PC-3 (cell line): Measurements from ENCODE around the gene MRPS31. TPM values are rescaled to one million over a fixed set of nuclear protein-coding genes. Genes with fewer than 3 reads are reported as not detected.

ENCODE experiments used
- ATAC-seq: fragments of 200-7000 bp; cut with Tn5 transposase; 2 replicates; pipeline ENCODE4 v1.9.1; 2020; ENCODE audit warnings: mild to moderate bottlenecking, moderate library complexity
- BruUV-seq: library from RNA; stranded (reverse); fragments of 400-500 nt; replicated peaks from 2 replicates; lab custom pipeline; 2021; lab: Mats Ljungman, UMichigan
- CTCF ChIA-PET: fragments of 300-600 bp; sonication (Branson Sonifier 250); formaldehyde crosslinking; loops from one replicate; lab custom pipeline; 2022; ENCODE audit warnings: antibody characterized with exemption; lab: Charles Lee
- POLR2A ChIA-PET: fragments of 300-600 bp; sonication (Branson Sonifier 250); formaldehyde crosslinking; loops from one replicate; lab custom pipeline; 2022; ENCODE audit warnings: antibody characterized with exemption; ENCODE audit not compliant: unreplicated experiment; lab: Charles Lee
- DNase-seq: peaks from one replicate; pipeline ENCODE4 v3.0.0-alpha.2; 2015
- H2AFZ ChIP-seq: fragments of 300-600 bp; sonication (generic); 2 replicates; pipeline ENCODE4 v1.6.0; 2016; ENCODE audit warnings: antibody characterized with exemption, low read length
- H3F3A ChIP-seq: fragments of 300-600 bp; sonication (generic); one replicate; pipeline ENCODE4 v1.6.0; 2017; ENCODE audit warnings: antibody characterized with exemption, low read length, control low read depth, mild to moderate bottlenecking; ENCODE audit not compliant: unreplicated experiment
- H3K27ac ChIP-seq: fragments of 300-600 bp; sonication (generic); 2 replicates; pipeline ENCODE4 v1.5.1; 2016; ENCODE audit warnings: mild to moderate bottlenecking, low read length
- H3K27me3 ChIP-seq: fragments of 300-600 bp; sonication (generic); 2 replicates; pipeline ENCODE4 v1.6.1; 2016; ENCODE audit warnings: low read length, mixed read lengths
- H3K36me3 ChIP-seq: fragments of 300-600 bp; sonication (generic); 2 replicates; pipeline ENCODE4 v1.6.1; 2016; ENCODE audit warnings: low read depth, mixed run types, low read length, mixed read lengths
- H3K4me1 ChIP-seq: fragments of 300-600 bp; sonication (generic); 2 replicates; pipeline ENCODE4 v1.5.1; 2016; ENCODE audit warnings: low read length; ENCODE audit not compliant: insufficient read depth
- H3K4me2 ChIP-seq: fragments of 300-600 bp; sonication (generic); 2 replicates; pipeline ENCODE4 v1.6.0; 2016; ENCODE audit warnings: low read length
- H3K4me3 ChIP-seq: fragments of 300-600 bp; sonication (generic); 2 replicates; pipeline ENCODE4 v1.5.1; 2016; ENCODE audit warnings: mild to moderate bottlenecking, low read length, mixed read lengths
- H3K79me2 ChIP-seq: fragments of 300-600 bp; sonication (generic); 2 replicates; pipeline ENCODE4 v1.6.1; 2017; ENCODE audit warnings: low read length, mixed read lengths
- H3K9ac ChIP-seq: fragments of 300-600 bp; sonication (generic); 2 replicates; pipeline ENCODE4 v1.6.0; 2016; ENCODE audit warnings: mild to moderate bottlenecking, low read length
- H3K9me2 ChIP-seq: fragments of 300-600 bp; sonication (generic); replicated peaks from 2 replicates; pipeline ENCODE4 v1.6.1; 2016; ENCODE audit warnings: mixed run types, low read length, mixed read lengths
- H3K9me3 ChIP-seq: fragments of 300-600 bp; sonication (generic); 2 replicates; pipeline ENCODE4 v1.6.1; 2016; ENCODE audit warnings: low read length, mixed read lengths
- H4K20me1 ChIP-seq: fragments of 300-600 bp; sonication (generic); 2 replicates; pipeline ENCODE4 v1.6.1; 2016; ENCODE audit warnings: low read length, mixed read lengths
- EZH2 ChIP-seq: fragments of 300-600 bp; sonication (generic); IDR thresholded peaks from one replicate; pipeline ENCODE4 v1.6.1; 2017; ENCODE audit warnings: antibody characterized with exemption, mild to moderate bottlenecking, low read length; ENCODE audit not compliant: unreplicated experiment
- EZH2phosphoT487 ChIP-seq: fragments of 300-600 bp; sonication (generic); IDR thresholded peaks from 2 replicates; pipeline ENCODE4 v1.6.1; 2018; ENCODE audit warnings: mild to moderate bottlenecking, antibody characterized with exemption, low read length, borderline replicate concordance
- intact Hi-C: fragments of 100-400 bp; cut with micrococcal nuclease; formaldehyde crosslinking; loops from 2 replicates; pipeline ENCODE4 v1.9.0; 2023
- total RNA-seq: library from RNA; depleted of rRNA; stranded (reverse); fragments of >200 nt; gene quantifications from 2 replicates; pipeline ENCODE4 v1.2.3, GENCODE V29; 2014
- TF ChIP-seq, protein P1 (sequence below): fragments of 300-600 bp; sonication (generic); conservative IDR thresholded peaks from 2 replicates; pipeline ENCODE4 v1.5.1; 2017; ENCODE audit warnings: antibody characterized with exemption, low read depth, mild to moderate bottlenecking, low read length

The MRPS31 gene
- total RNA-seq, 1 experiment from 2014 or later = 14.6 TPM

DNA sequence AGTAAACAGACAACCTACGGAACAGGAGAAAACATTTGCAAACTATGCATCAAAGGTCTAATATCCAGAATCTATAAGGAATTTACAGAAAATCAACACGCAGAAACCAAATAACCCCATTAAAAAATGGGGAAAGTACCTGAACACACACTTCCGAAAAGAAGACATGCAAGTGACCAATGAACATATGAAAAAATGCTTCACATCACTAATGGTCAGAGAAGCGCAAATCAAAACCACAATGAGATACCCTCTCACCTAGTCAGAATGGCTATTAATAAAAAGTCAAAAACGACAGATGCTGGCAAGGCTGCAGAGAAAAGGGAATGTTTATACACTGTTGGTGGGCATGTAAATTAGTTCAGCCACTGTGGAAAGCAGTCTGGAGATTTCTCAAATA is 47.9 kb upstream of the MRPS31 start:
- intact Hi-C loops = no loop called here
- H3K36me3 ChIP-seq = no peaks in the 10 kb centered on the region
- H3K27ac ChIP-seq = no peak overlapping the region
- ChIA-PET POLR2A (interaction anchor here (0.6 kb wide), 1 partner anchor 86 kb away, joined by 3 read pairs; no protein-coding TSS in a partner anchor), CTCF (no interaction called here)
- TF ChIP-seq EZH2 (no peak), EZH2phosphoT487 (no peak)
- TF ChIP-seq, protein P1, sequence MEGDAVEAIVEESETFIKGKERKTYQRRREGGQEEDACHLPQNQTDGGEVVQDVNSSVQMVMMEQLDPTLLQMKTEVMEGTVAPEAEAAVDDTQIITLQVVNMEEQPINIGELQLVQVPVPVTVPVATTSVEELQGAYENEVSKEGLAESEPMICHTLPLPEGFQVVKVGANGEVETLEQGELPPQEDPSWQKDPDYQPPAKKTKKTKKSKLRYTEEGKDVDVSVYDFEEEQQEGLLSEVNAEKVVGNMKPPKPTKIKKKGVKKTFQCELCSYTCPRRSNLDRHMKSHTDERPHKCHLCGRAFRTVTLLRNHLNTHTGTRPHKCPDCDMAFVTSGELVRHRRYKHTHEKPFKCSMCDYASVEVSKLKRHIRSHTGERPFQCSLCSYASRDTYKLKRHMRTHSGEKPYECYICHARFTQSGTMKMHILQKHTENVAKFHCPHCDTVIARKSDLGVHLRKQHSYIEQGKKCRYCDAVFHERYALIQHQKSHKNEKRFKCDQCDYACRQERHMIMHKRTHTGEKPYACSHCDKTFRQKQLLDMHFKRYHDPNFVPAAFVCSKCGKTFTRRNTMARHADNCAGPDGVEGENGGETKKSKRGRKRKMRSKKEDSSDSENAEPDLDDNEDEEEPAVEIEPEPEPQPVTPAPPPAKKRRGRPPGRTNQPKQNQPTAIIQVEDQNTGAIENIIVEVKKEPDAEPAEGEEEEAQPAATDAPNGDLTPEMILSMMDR = no peak
- no peak overlapping the region for H3K4me3 ChIP-seq
- BruUV-seq = no TSS peak
- H3K9me2 ChIP-seq = no peaks in the 10 kb centered on the region
- no peaks in the 10 kb centered on the region for H3F3A ChIP-seq
- H2AFZ ChIP-seq = no peak overlapping the region
- H3K4me1 ChIP-seq = no peaks in the 10 kb centered on the region
- no peaks in the 10 kb centered on the region for H3K9me3 ChIP-seq
- DNase-seq (no peak), ATAC-seq (no peak)
- H4K20me1 ChIP-seq = no peaks in the 10 kb centered on the region
- H3K9ac ChIP-seq = no peak overlapping the region
- H3K4me2 ChIP-seq = no peak overlapping the region
- H3K27me3 ChIP-seq = no peaks in the 10 kb centered on the region
- no peaks in the 10 kb centered on the region for H3K79me2 ChIP-seq

DNA sequence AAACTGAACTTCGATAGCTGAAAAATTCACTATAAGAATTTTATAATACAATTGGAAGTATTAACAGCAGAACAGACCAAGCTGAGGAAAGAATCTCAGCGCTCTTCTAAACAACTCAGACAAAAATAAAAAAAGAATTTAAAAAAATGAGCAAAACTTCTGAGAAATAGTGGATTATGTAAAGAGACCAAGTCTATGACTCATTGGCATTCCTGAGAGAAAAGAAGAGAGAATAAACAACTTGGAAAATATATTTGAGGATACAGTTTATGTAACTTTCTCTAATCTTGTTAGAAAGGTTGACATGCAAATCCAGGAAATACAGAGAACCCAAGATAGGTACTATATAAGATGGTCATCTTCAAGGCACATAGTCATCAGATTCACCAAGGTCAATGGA is 43.8 kb upstream of the MRPS31 start:
- TF ChIP-seq EZH2phosphoT487 = no peak
- TF ChIP-seq EZH2 = no peak
- TF ChIP-seq, protein P1 = no peak
- Histone ChIP-seq H3K4me3 (no peak overlapping the region), H3K9me2 (no peaks in the 10 kb centered on the region), H2AFZ (no peak overlapping the region), H3K9ac (no peak overlapping the region), H3K4me2 (no peak overlapping the region), H3F3A (no peaks in the 10 kb centered on the region), H3K27me3 (no peaks in the 10 kb centered on the region), H3K79me2 (no peaks in the 10 kb centered on the region), H3K9me3 (no peaks in the 10 kb centered on the region), H4K20me1 (no peaks in the 10 kb centered on the region), H3K4me1 (peaks cover 3% of the 10 kb centered on the region; the same call in 1 of the 2 replicates), H3K27ac (no peak overlapping the region), H3K36me3 (no peaks in the 10 kb centered on the region)
- no TSS peak for BruUV-seq
- POLR2A ChIA-PET = no interaction called here
- ATAC-seq (no peak), DNase-seq (no peak)
- CTCF ChIA-PET = interaction anchor here (0.6 to 1.6 kb wide), 2 partner anchors 11 to 37 kb away, joined by 4 read pairs; no protein-coding TSS in a partner anchor
- intact Hi-C loops = loop anchor here (1.0 kb wide), 1 partner anchor 38 kb away; no protein-coding TSS in a partner anchor
